HG03558 (cell line): ENCODE results near the gene TOM1L1.

Experiments
- ATAC-seq: cut with Tn5 transposase; IDR thresholded peaks from one replicate; pipeline ENCODE4 v1.9.1; 2021; ENCODE audit warnings: moderate number of reproducible peaks; ENCODE audit not compliant: unreplicated experiment; ENCODE audit errors: extremely low read depth

The TOM1L1 gene

GRCh38 chr17:54944796-54945195 is 44.1 kb downstream of the TOM1L1 start:
- ATAC-seq, result no peak

- no peak for ATAC-seq
Measured at GRCh38 chr17:54945231-54945630, 44.6 kb downstream of the TOM1L1 start.

- ATAC-seq, result no peak
Measured at GRCh38 chr17:54945671-54946070, 45.0 kb downstream of the TOM1L1 start.

- ATAC-seq, result no peak
Measured at GRCh38 chr17:54947396-54947795, 46.7 kb downstream of the TOM1L1 start.

GRCh38 chr17:54948380-54948779 is 47.7 kb downstream of the TOM1L1 start:
- no peak for ATAC-seq

- ATAC-seq, result no peak
Measured at GRCh38 chr17:54950116-54950515, 49.5 kb downstream of the TOM1L1 start.

GRCh38 chr17:54951286-54951685 is 50.6 kb downstream of the TOM1L1 start:
- ATAC-seq, result no peak

GRCh38 chr17:54956791-54957190 is 56.1 kb downstream of the TOM1L1 start:
- no peak for ATAC-seq

- ATAC-seq, result peak; percentile 11
Measured at GRCh38 chr17:54967621-54968261, 67.1 kb downstream of the TOM1L1 start.

- peak; percentile 91 for ATAC-seq
Measured at GRCh38 chr17:54968262-54968987, 67.8 kb downstream of the TOM1L1 start, which contains the start of the genes COX11 and STXBP4. COX11 (minus strand) TSS chr17:54968654; CDS start chr17:54968646, 8 bp downstream. STXBP4 (plus strand) TSS chr17:54968765; CDS start chr17:54986220, 17,455 bp downstream.

GRCh38 chr17:54968988-54969332 is 68.3 kb downstream of the TOM1L1 start:
- peak; percentile 8 for ATAC-seq

- ATAC-seq, result no peak
Measured at GRCh38 chr17:54969658-54970572, 69.3 kb downstream of the TOM1L1 start.

- ATAC-seq, result no peak
Measured at GRCh38 chr17:54971147-54971546, 70.5 kb downstream of the TOM1L1 start.

- ATAC-seq, result no peak
Measured at GRCh38 chr17:54971901-54972300, 71.2 kb downstream of the TOM1L1 start.

- ATAC-seq, result no peak
Measured at GRCh38 chr17:54972406-54973138, 71.9 kb downstream of the TOM1L1 start.

GRCh38 chr17:54974759-54975158 is 74.1 kb downstream of the TOM1L1 start:
- no peak for ATAC-seq

- ATAC-seq, result no peak
Measured at GRCh38 chr17:54976316-54976715, 75.7 kb downstream of the TOM1L1 start.

- no peak for ATAC-seq
Measured at GRCh38 chr17:54977744-54978143, 77.1 kb downstream of the TOM1L1 start.

GRCh38 chr17:54979657-54980056 is 79.0 kb downstream of the TOM1L1 start:
- no peak for ATAC-seq

GRCh38 chr17:54980375-54980774 is 79.7 kb downstream of the TOM1L1 start:
- no peak for ATAC-seq
